Umbilical cord (tissue), 2 donors: ENCODE measurements around the gene PLCG2. TPM values are rescaled to one million over a fixed set of nuclear protein-coding genes. Genes with fewer than 3 reads are reported as not detected.
"Not testable (repeated sequence)": the region's sequence is repeated elsewhere in the genome, so short reads cannot be mapped to it uniquely, and the experiment has no call there.

Experiments used
- DNase-seq: peaks from one replicate; pipeline ENCODE4 v3.0.0-alpha.2; 2015; ENCODE audit warnings: low spot score
- total RNA-seq: library from RNA; depleted of rRNA; stranded (reverse); fragments of >200 nt; gene quantifications from one replicate; pipeline ENCODE4 v1.2.3, GENCODE V29; 2014; ENCODE audit warnings: low replicate concordance; ENCODE audit not compliant: insufficient read depth

The PLCG2 gene
- total RNA-seq, 1 donor from 2014 or later: 29.9 TPM

GRCh38 chr16:81754858-81755257 is 24.2 kb upstream of the PLCG2 start:
- DNase-seq: no peak

GRCh38 chr16:81755915-81756614 is 23.0 kb upstream of the PLCG2 start:
- peak; percentile 32 for DNase-seq

GRCh38 chr16:81756615-81757356 is 22.3 kb upstream of the PLCG2 start:
- no peak for DNase-seq

- no peak for DNase-seq
Observed at GRCh38 chr16:81758376-81758775, 20.7 kb upstream of the PLCG2 start.

- not testable (repeated sequence) for DNase-seq
Observed at GRCh38 chr16:81762322-81762721, 16.8 kb upstream of the PLCG2 start.

GRCh38 chr16:81765111-81765919 is 13.8 kb upstream of the PLCG2 start:
- DNase-seq: no peak

GRCh38 chr16:81765969-81766368 is 13.1 kb upstream of the PLCG2 start:
- DNase-seq: no peak

GRCh38 chr16:81767987-81768592 is 11.0 kb upstream of the PLCG2 start:
- DNase-seq: no peak

GRCh38 chr16:81770008-81770407 is 9.1 kb upstream of the PLCG2 start:
- DNase-seq: no peak

GRCh38 chr16:81774348-81774747 is 4.7 kb upstream of the PLCG2 start:
- DNase-seq: no peak

GRCh38 chr16:81775570-81775969 is 3.5 kb upstream of the PLCG2 start:
- no peak for DNase-seq

- DNase-seq: no peak
Observed at GRCh38 chr16:81778231-81778630, 860 bp upstream of the PLCG2 start.

- no peak for DNase-seq
Observed at GRCh38 chr16:81779536-81780320, 637 bp downstream of the PLCG2 start.

- no peak for DNase-seq
Observed at GRCh38 chr16:81780350-81780749, 1.3 kb downstream of the PLCG2 start.

- DNase-seq: no peak
Observed at GRCh38 chr16:81782236-81782635, 3.1 kb downstream of the PLCG2 start.

- no peak for DNase-seq
Observed at GRCh38 chr16:81784072-81784795, 5.1 kb downstream of the PLCG2 start.

GRCh38 chr16:81785138-81785924 is 6.2 kb downstream of the PLCG2 start:
- no peak for DNase-seq

- no peak for DNase-seq
Observed at GRCh38 chr16:81786321-81786720, 7.2 kb downstream of the PLCG2 start.

- DNase-seq: no peak
Observed at GRCh38 chr16:81786868-81787267, 7.8 kb downstream of the PLCG2 start.

- DNase-seq: no peak
Observed at GRCh38 chr16:81787659-81788058, 8.6 kb downstream of the PLCG2 start.
